ENCODE data around the gene ARRB1.

DNA sequence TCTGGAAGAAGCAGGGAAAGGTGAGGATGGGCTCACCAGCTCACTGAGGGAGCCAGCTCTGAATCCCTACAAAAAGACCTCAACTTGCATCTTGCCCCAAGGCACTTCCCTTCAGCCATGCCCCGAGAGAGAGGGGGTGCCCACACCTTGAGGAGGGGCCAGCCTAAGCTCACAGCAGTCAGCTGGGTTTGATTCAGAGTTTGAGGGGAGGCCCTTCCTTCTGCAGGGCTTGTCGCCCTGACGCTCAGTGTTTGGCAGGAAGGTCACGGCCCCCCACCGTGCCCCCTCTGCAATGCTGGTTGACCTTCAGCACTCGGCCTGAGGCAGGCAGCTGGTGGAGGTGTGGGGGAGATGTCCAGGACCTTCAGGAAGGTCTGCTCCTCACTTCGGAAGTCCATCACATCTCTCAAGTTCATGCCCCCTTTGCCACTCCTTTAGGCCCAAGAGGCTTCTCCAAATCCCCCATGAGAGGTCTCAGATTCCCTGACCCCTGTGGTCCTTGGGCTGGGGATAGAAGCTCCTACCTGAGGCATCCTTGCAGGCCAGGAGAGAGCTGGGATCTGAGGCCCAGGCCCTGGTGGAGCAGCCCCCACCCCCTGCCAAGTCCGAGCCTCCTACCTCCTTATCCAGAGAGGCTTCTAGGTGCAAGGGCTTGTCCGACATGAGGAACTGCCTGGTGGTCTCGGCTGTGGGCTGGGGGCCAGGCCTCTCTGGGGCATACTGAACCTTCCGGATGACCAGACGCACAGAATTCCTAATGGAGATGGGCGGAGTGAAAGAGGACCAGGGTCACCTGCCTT, 73.3 kb downstream of the ARRB1 start:
- TF ChIP-seq, protein P1, sequence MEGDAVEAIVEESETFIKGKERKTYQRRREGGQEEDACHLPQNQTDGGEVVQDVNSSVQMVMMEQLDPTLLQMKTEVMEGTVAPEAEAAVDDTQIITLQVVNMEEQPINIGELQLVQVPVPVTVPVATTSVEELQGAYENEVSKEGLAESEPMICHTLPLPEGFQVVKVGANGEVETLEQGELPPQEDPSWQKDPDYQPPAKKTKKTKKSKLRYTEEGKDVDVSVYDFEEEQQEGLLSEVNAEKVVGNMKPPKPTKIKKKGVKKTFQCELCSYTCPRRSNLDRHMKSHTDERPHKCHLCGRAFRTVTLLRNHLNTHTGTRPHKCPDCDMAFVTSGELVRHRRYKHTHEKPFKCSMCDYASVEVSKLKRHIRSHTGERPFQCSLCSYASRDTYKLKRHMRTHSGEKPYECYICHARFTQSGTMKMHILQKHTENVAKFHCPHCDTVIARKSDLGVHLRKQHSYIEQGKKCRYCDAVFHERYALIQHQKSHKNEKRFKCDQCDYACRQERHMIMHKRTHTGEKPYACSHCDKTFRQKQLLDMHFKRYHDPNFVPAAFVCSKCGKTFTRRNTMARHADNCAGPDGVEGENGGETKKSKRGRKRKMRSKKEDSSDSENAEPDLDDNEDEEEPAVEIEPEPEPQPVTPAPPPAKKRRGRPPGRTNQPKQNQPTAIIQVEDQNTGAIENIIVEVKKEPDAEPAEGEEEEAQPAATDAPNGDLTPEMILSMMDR (IDR thresholded peaks at IDR 0.05), result no peak
- no peak for TF ChIP-seq POLR2A (IDR thresholded peaks at IDR 0.05)
- TF ChIP-seq POLR2AphosphoS5 (IDR thresholded peaks at IDR 0.05), result no peak
